HL-60 (cell line): ENCODE measurements around the gene PLPPR1.

ENCODE experiments used
- GABPA ChIP-seq: IDR thresholded peaks from 2 replicates; pipeline ENCODE4 v1.6.1; 2012; ENCODE audit warnings: low read depth
- POLR2AphosphoS5 ChIP-seq: IDR thresholded peaks from 2 replicates; pipeline ENCODE4 v1.6.1; 2012; ENCODE audit warnings: low read depth
- REST ChIP-seq: IDR thresholded peaks from 2 replicates; pipeline ENCODE4 v1.6.1; 2012; ENCODE audit warnings: low read depth; ENCODE audit not compliant: insufficient replicate concordance
- SPI1 ChIP-seq: IDR thresholded peaks from 2 replicates; pipeline ENCODE4 v1.6.1; 2012; ENCODE audit warnings: low read depth, mild to moderate bottlenecking, borderline replicate concordance
- TF ChIP-seq, protein P1 (sequence below): IDR thresholded peaks from one replicate; pipeline ENCODE4 v1.5.1; 2011; ENCODE audit warnings: low read length, control low read depth, inconsistent platforms; ENCODE audit not compliant: insufficient read depth

GRCh38 chr9:101035098-101035497 is 6.6 kb downstream of the PLPPR1 start:
- TF ChIP-seq, protein P1, sequence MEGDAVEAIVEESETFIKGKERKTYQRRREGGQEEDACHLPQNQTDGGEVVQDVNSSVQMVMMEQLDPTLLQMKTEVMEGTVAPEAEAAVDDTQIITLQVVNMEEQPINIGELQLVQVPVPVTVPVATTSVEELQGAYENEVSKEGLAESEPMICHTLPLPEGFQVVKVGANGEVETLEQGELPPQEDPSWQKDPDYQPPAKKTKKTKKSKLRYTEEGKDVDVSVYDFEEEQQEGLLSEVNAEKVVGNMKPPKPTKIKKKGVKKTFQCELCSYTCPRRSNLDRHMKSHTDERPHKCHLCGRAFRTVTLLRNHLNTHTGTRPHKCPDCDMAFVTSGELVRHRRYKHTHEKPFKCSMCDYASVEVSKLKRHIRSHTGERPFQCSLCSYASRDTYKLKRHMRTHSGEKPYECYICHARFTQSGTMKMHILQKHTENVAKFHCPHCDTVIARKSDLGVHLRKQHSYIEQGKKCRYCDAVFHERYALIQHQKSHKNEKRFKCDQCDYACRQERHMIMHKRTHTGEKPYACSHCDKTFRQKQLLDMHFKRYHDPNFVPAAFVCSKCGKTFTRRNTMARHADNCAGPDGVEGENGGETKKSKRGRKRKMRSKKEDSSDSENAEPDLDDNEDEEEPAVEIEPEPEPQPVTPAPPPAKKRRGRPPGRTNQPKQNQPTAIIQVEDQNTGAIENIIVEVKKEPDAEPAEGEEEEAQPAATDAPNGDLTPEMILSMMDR = no peak
- TF ChIP-seq POLR2AphosphoS5 = no peak
- no peak for TF ChIP-seq REST
- no peak for TF ChIP-seq GABPA
- no peak for TF ChIP-seq SPI1
